Ovary (tissue), 10 donors: ENCODE measurements around the gene FMNL3. TPM values are rescaled to one million over a fixed set of nuclear protein-coding genes. Genes with fewer than 3 reads are reported as not detected.

Experiments used
- DNase-seq, 5 donors: peaks; one replicate each; pipeline ENCODE4 v3.0.0-alpha.2; 2019 to 2020
- H3K27ac ChIP-seq, 2 donors: fragments of 200-600 bp; one replicate each; pipeline versions ENCODE4 v1.5.1 to v1.8.0; 2019 to 2022
- H3K27me3 ChIP-seq: fragments of 200-600 bp; one replicate; pipeline ENCODE4 v1.8.0; 2022
- H3K36me3 ChIP-seq: fragments of 200-600 bp; sonication (generic); one replicate; pipeline ENCODE4 v1.5.1; 2019
- H3K4me1 ChIP-seq: one replicate; pipeline ENCODE4 v1.8.1; 2013; ENCODE audit warnings: mild to moderate bottlenecking, moderate library complexity; ENCODE audit not compliant: insufficient read depth
- H3K4me3 ChIP-seq: fragments of 200-600 bp; sonication (generic); one replicate; pipeline ENCODE4 v1.5.1; 2017
- H3K9me3 ChIP-seq, 2 donors: fragments of 200-600 bp in 1 of 2; sonication (generic) in 1 of 2; one replicate each; pipeline versions ENCODE4 v1.5.1 to v1.8.1; 2013 to 2019; ENCODE audit warnings: mild to moderate bottlenecking in 1 of 2, moderate library complexity in 1 of 2
- CTCF ChIP-seq, 3 donors: fragments of 450-650 bp in 2 of 3; fragments of 200-600 bp in 1 of 3; IDR thresholded peaks; one replicate each; pipeline versions ENCODE4 v1.5.1 to v1.8.0; 2016 to 2022; ENCODE audit warnings: antibody characterized with exemption in 3 of 3, mild to moderate bottlenecking in 1 of 3
- EP300 ChIP-seq: sonication (generic); formaldehyde crosslinking; IDR thresholded peaks from one replicate; pipeline ENCODE4 v1.6.1; 2017; ENCODE audit warnings: antibody characterized with exemption
- POLR2A ChIP-seq: fragments of 450-650 bp; IDR thresholded peaks from one replicate; pipeline ENCODE4 v1.6.1; 2017; ENCODE audit warnings: antibody characterized with exemption, mild to moderate bottlenecking, moderate library complexity
- WGBS, 3 donors: extraction: QIAGEN DNeasy Blood & Tissue Kit in 1 of 3; methylation state at CpG; one replicate each; pipeline versions ENCODE4 v1.1.5 to v1.1.7; 2013 to 2017; 5-methylcytosine and 5-hydroxymethylcytosine counted together
- intact Hi-C, 4 donors: fragments of 100-400 bp; cut with DNase I; formaldehyde crosslinking; loops; one replicate each; pipeline versions ENCODE4 v1.11.0 to v1.15.1; 2022 to 2023
- long read RNA-seq, 3 donors: library from polyadenylated mRNA in 2 of 3; unstranded in 2 of 3; transcript quantifications; one replicate each; pipeline ENCODE4 v2.0.0 and lab custom pipeline, GENCODE V29; 2021 to 2026
- polyA plus RNA-seq, 2 donors: library from polyadenylated mRNA; stranded (reverse); fragments of 200-250 nt in 1 of 2; fragments of 350-450 nt in 1 of 2; fragmentation: Illumina TruSeq in 1 of 2; extraction: RNeasy Lipid Tissue Mini Kit (QIAGEN cat#74804) in 1 of 2; gene quantifications; one replicate each; pipeline ENCODE4 v1.2.3, GENCODE V29; 2013 to 2014
- total RNA-seq, 7 donors: library from RNA; depleted of rRNA in 2 of 7; stranded (reverse); fragments of >200 nt in 2 of 7; fragmentation: NEBNext Ultra II Directional in 3 of 7; extraction: Animal tissue kit (Norgen Biotek cat#: 25700) in 3 of 7; gene quantifications; one replicate each; pipeline versions ENCODE4 v1.1.0 to v1.2.4, GENCODE V29; 2016 to 2023
- donor health status: DM: no; HTN: no; CAD: no; lungs with moderate emphysema.
- donor health status: DM: no; HTN: no; CAD: no.
- donor health status: Bipolar disorder and iron deficiency.
- donor health status: DM: yes; HTN: yes; CAD: no.
- donor health status: DM: no; HTN: no; CAD: no.
- donor health status: DM: yes; HTN: yes; CAD: no.

Gene FMNL3
- total RNA-seq (10 to 100 TPM; 15.7 to 58.1 (median 40.0) TPM), polyA plus RNA-seq (10 to 100 TPM; 21.4 to 26.3 TPM)
- long read RNA-seq, donor 1, partial matches to known transcripts: 2 of 15 reads
- long read RNA-seq, donor 1, other reads (novel, unspliced or antisense): 13 of 15 reads
- long read RNA-seq, donor 2, partial matches to known transcripts: 432 of 446 reads
- long read RNA-seq, donor 2, other reads (novel, unspliced or antisense): 12 of 446 reads
- long read RNA-seq, donor 3, full-length matches to known transcripts: 3 of 33 reads
- long read RNA-seq, donor 3, partial matches to known transcripts: 4 of 33 reads
- long read RNA-seq, donor 3, other reads (novel, unspliced or antisense): 26 of 33 reads

GRCh38 chr12:49707128-49707811, at the start of gene FMNL3:
Gene FMNL3, minus strand, starts transcription at chr12:49707405. Its CDS starts 225 bp downstream, at chr12:49707180.
- peak within 1 kb of the TSS; percentile 97 for H3K4me3 ChIP-seq
- H3K36me3 ChIP-seq: no peaks in the 10 kb centered on the region
- TF ChIP-seq EP300 (no peak), CTCF (IDR thresholded peaks at IDR 0.05) (peak; percentile 94 to 100 (median 100)), POLR2A (peak; percentile 65)
- peak within 1 kb of the TSS; percentile 82 to 97 for H3K27ac ChIP-seq
- 0 to 1% (median 0%) methylated on average over 32 to 93 of the region's 93 CpGs for WGBS, 3 donors
- peak; percentile 99 to 100 (median 99) for DNase-seq
- no peaks in the 10 kb centered on the region for H3K27me3 ChIP-seq
- H3K9me3 ChIP-seq: no peaks in the 10 kb centered on the region
- peaks cover 14% of the 10 kb centered on the region for H3K4me1 ChIP-seq
- intact Hi-C loops: loop anchor here (1.0 to 5.0 kb wide), 4 partner anchors 34 to 63 kb away; no protein-coding TSS in a partner anchor

- TF ChIP-seq POLR2A (no peak), CTCF (IDR thresholded peaks at IDR 0.05) (no peak), EP300 (no peak)
- DNase-seq: no peak
- Histone ChIP-seq H3K27me3 (no peaks in the 10 kb centered on the region), H3K27ac (no peak overlapping the region), H3K9me3 (no peaks in the 10 kb centered on the region), H3K4me3 (no peak overlapping the region), H3K36me3 (no peaks in the 10 kb centered on the region), H3K4me1 (peaks cover 10% of the 10 kb centered on the region)
- WGBS, 3 donors: 30 to 40% (median 30%) methylated on average over 1 of the region's 1 CpG
- intact Hi-C loops: no loop called here
Observed at GRCh38 chr12:49750996-49751393, 43.8 kb upstream of the FMNL3 start.

GRCh38 chr12:49750027-49750995, 43.1 kb upstream of the FMNL3 start:
- intact Hi-C loops: no loop called here
- Histone ChIP-seq H3K4me1 (peaks cover 10% of the 10 kb centered on the region), H3K9me3 (no peaks in the 10 kb centered on the region), H3K36me3 (no peaks in the 10 kb centered on the region), H3K27ac (no peak overlapping the region), H3K27me3 (no peaks in the 10 kb centered on the region), H3K4me3 (no peak overlapping the region)
- no peak for DNase-seq
- TF ChIP-seq CTCF (IDR thresholded peaks at IDR 0.05) (no peak), POLR2A (no peak), EP300 (no peak)
- WGBS, 3 donors: 66 to 70% (median 70%) methylated on average over 8 of the region's 8 CpGs

- no peaks in the 10 kb centered on the region for H3K27me3 ChIP-seq
- no peaks in the 10 kb centered on the region for H3K9me3 ChIP-seq
- no peak overlapping the region for H3K27ac ChIP-seq
- no peak for DNase-seq
- no peaks in the 10 kb centered on the region for H3K36me3 ChIP-seq
- 29 to 38% (median 35%) methylated on average over 3 of the region's 3 CpGs for WGBS, 3 donors
- intact Hi-C loops: no loop called here
- H3K4me1 ChIP-seq: peaks cover 16% of the 10 kb centered on the region
- TF ChIP-seq CTCF (IDR thresholded peaks at IDR 0.05) (no peak), EP300 (no peak), POLR2A (no peak)
- no peak overlapping the region for H3K4me3 ChIP-seq
Observed at GRCh38 chr12:49748800-49749199, 41.6 kb upstream of the FMNL3 start.
